ENCODE results near the gene MAP2K6. TPM values are rescaled to one million over a fixed set of nuclear protein-coding genes. Genes with fewer than 3 reads are reported as not detected.

The MAP2K6 gene
- total RNA-seq, 2 experiments from 2014 or later, result 10.3 to 27.6 TPM

- Histone ChIP-seq H3K4me1 (ENCODE audit: insufficient read depth, low read length, poor library complexity, severe bottlenecking) (peaks cover 10% of the 10 kb centered on the region), H4K20me1 (ENCODE audit: insufficient read depth, low read length) (no peaks in the 10 kb centered on the region), H3K27ac (ENCODE audit: low read depth, low read length, poor library complexity, severe bottlenecking) (no peak overlapping the region), H3K9me3 (ENCODE audit: low read length) (no peaks in the 10 kb centered on the region), H2AFZ (ENCODE audit: low read length) (no peak overlapping the region), H3K79me2 (ENCODE audit: insufficient read depth, low read depth, low read length) (no peaks in the 10 kb centered on the region), H3K4me2 (ENCODE audit: low read length) (no peak overlapping the region), H3K4me3 (ENCODE audit: low read depth, low read length, poor library complexity, severe bottlenecking) (no peak overlapping the region), H3K36me3 (ENCODE audit: insufficient read depth, low read length) (no peaks in the 10 kb centered on the region), H3K9me2 (ENCODE audit: insufficient read depth, low read length) (no peaks in the 10 kb centered on the region)
- TF ChIP-seq EZH2phosphoT487 (IDR thresholded peaks at IDR 0.05; ENCODE audit: borderline replicate concordance, low read depth, low read length) (no peak), CTCF (conservative IDR thresholded peaks at IDR 0.05; ENCODE audit: low read length) (no peak)
- POLR2A ChIA-PET, result interaction anchor here (0.7 to 0.8 kb wide), 2 partner anchors 20 to 41 kb away, joined by 3 to 5 read pairs; no protein-coding TSS in a partner anchor
- DNase-seq (ENCODE audit: low spot score), result no peak
- intact Hi-C loops (cut with micrococcal nuclease; ENCODE audit: unreplicated experiment), result no loop called here
- CTCF ChIA-PET (ENCODE audit: unreplicated experiment), result no interaction called here
- no TSS peak for BruUV-seq (replicated peaks)
These were observed 52.0 kb downstream of the MAP2K6 start for GRCh38 chr17:69466451-69466850.

GRCh38 chr17:69466905-69467667 lies 52.6 kb downstream of the MAP2K6 start:
- H2AFZ ChIP-seq (ENCODE audit: low read length), result no peak overlapping the region
- no peaks in the 10 kb centered on the region for H4K20me1 ChIP-seq (ENCODE audit: insufficient read depth, low read length)
- H3K79me2 ChIP-seq (ENCODE audit: insufficient read depth, low read depth, low read length), result no peaks in the 10 kb centered on the region
- H3K9me2 ChIP-seq (ENCODE audit: insufficient read depth, low read length), result no peaks in the 10 kb centered on the region
- DNase-seq (ENCODE audit: low spot score), result no peak
- CTCF ChIA-PET (ENCODE audit: unreplicated experiment), result no interaction called here
- H3K4me3 ChIP-seq (ENCODE audit: low read depth, low read length, poor library complexity, severe bottlenecking), result no peak overlapping the region
- no peaks in the 10 kb centered on the region for H3K36me3 ChIP-seq (ENCODE audit: insufficient read depth, low read length)
- H3K4me2 ChIP-seq (ENCODE audit: low read length), result no peak overlapping the region
- TF ChIP-seq CTCF (conservative IDR thresholded peaks at IDR 0.05; ENCODE audit: low read length) (no peak), EZH2phosphoT487 (IDR thresholded peaks at IDR 0.05; ENCODE audit: borderline replicate concordance, low read depth, low read length) (no peak)
- H3K4me1 ChIP-seq (ENCODE audit: insufficient read depth, low read length, poor library complexity, severe bottlenecking), result peaks cover 10% of the 10 kb centered on the region
- POLR2A ChIA-PET, result interaction anchor here (0.6 to 0.9 kb wide), 3 partner anchors 21 to 40 kb away, joined by 3 read pairs; no protein-coding TSS in a partner anchor
- no peak overlapping the region for H3K27ac ChIP-seq (ENCODE audit: low read depth, low read length, poor library complexity, severe bottlenecking)
- BruUV-seq (replicated peaks), result no TSS peak
- no peaks in the 10 kb centered on the region for H3K9me3 ChIP-seq (ENCODE audit: low read length)
- intact Hi-C loops (cut with micrococcal nuclease; ENCODE audit: unreplicated experiment), result no loop called here

GRCh38 chr17:69468207-69468606 lies 53.7 kb downstream of the MAP2K6 start:
- no peaks in the 10 kb centered on the region for H3K9me2 ChIP-seq (ENCODE audit: insufficient read depth, low read length)
- no peaks in the 10 kb centered on the region for H3K36me3 ChIP-seq (ENCODE audit: insufficient read depth, low read length)
- H2AFZ ChIP-seq (ENCODE audit: low read length), result no peak overlapping the region
- TF ChIP-seq CTCF (conservative IDR thresholded peaks at IDR 0.05; ENCODE audit: low read length) (no peak), EZH2phosphoT487 (IDR thresholded peaks at IDR 0.05; ENCODE audit: borderline replicate concordance, low read depth, low read length) (no peak)
- no peaks in the 10 kb centered on the region for H4K20me1 ChIP-seq (ENCODE audit: insufficient read depth, low read length)
- ChIA-PET POLR2A (interaction anchor here (0.7 kb wide), 1 partner anchor 37 kb away, joined by 3 read pairs; no protein-coding TSS in a partner anchor), CTCF (ENCODE audit: unreplicated experiment) (no interaction called here)
- no peaks in the 10 kb centered on the region for H3K9me3 ChIP-seq (ENCODE audit: low read length)
- H3K4me3 ChIP-seq (ENCODE audit: low read depth, low read length, poor library complexity, severe bottlenecking), result no peak overlapping the region
- intact Hi-C loops (cut with micrococcal nuclease; ENCODE audit: unreplicated experiment), result no loop called here
- H3K4me2 ChIP-seq (ENCODE audit: low read length), result no peak overlapping the region
- H3K79me2 ChIP-seq (ENCODE audit: insufficient read depth, low read depth, low read length), result no peaks in the 10 kb centered on the region
- DNase-seq (ENCODE audit: low spot score), result no peak
- H3K4me1 ChIP-seq (ENCODE audit: insufficient read depth, low read length, poor library complexity, severe bottlenecking), result peaks cover 10% of the 10 kb centered on the region
- BruUV-seq (replicated peaks), result no TSS peak
- no peak overlapping the region for H3K27ac ChIP-seq (ENCODE audit: low read depth, low read length, poor library complexity, severe bottlenecking)

Data from OCI-LY7 (cell line).